Gastrocnemius medialis (tissue), 4 donors: ENCODE results near the gene PMVK.

Source experiments
- POLR2A ChIP-seq, 2 donors: fragments of 450-650 bp; IDR thresholded peaks; one replicate each; pipeline ENCODE4 v1.6.1; 2017; ENCODE audit warnings: antibody characterized with exemption in 2 of 2, mild to moderate bottlenecking in 2 of 2, moderate library complexity in 2 of 2
- TF ChIP-seq, protein P1 (sequence below), 5 experiments: fragments of 450-650 bp in 3 of 5; fragments of 200-600 bp in 2 of 5; sonication (generic) in 2 of 5; IDR thresholded peaks in 4 of 5; conservative IDR thresholded peaks in 1 of 5; 1 replicate in 4 of 5; 2 replicates in 1 of 5; pipeline ENCODE4 v1.5.1; 2016 to 2019; ENCODE audit warnings: antibody characterized with exemption in 5 of 5, mild to moderate bottlenecking in 3 of 5, moderate library complexity in 3 of 5

DNA sequence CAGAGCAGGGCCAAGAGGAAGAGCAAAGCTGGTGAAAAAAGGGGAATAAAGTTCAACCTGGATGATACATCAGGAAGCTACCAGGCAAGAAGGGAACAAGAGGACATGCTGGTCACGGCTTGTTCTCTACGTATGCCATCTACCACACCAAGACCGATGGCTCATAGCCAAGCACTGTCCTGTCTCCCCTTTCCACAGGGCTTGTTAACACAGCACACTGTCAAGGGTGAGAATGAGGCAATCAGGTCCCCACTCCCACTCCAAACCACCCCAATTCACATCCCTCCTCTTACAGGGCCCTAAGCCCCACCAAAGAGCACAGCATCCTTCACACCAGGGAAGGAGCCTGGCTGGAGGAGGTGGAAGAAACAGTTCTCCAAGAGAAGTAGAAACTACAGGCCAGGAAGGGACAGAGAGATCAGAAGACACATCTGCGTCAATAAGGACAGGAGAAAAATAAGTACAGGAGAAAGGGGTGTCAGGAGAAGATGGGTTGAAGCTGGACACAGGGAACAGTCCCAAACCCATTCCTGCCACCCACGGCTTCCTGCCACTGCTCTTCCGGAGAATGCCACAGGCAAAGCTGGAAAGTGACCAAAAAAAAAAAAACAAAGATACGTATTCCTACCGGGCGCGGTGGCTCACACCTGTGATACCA, 35.0 kb upstream of the PMVK start:
- TF ChIP-seq POLR2A (IDR thresholded peaks at IDR 0.05): no peak
- TF ChIP-seq, protein P1, sequence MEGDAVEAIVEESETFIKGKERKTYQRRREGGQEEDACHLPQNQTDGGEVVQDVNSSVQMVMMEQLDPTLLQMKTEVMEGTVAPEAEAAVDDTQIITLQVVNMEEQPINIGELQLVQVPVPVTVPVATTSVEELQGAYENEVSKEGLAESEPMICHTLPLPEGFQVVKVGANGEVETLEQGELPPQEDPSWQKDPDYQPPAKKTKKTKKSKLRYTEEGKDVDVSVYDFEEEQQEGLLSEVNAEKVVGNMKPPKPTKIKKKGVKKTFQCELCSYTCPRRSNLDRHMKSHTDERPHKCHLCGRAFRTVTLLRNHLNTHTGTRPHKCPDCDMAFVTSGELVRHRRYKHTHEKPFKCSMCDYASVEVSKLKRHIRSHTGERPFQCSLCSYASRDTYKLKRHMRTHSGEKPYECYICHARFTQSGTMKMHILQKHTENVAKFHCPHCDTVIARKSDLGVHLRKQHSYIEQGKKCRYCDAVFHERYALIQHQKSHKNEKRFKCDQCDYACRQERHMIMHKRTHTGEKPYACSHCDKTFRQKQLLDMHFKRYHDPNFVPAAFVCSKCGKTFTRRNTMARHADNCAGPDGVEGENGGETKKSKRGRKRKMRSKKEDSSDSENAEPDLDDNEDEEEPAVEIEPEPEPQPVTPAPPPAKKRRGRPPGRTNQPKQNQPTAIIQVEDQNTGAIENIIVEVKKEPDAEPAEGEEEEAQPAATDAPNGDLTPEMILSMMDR (IDR thresholded peaks at IDR 0.05 in 4 of 5, conservative IDR thresholded peaks at IDR 0.05 in 1 of 5): no peak
